AML-193 (cell line): ENCODE results near the gene INPPL1.
"Not testable (repeated sequence)": the region's sequence is repeated elsewhere in the genome, so short reads cannot be mapped to it uniquely, and the experiment has no call there.

ENCODE experiments used
- DNase-seq, 2 experiments: peaks; one replicate each; lab custom pipeline; 2025; lab: John Stamatoyannopoulos, UW

The INPPL1 gene, protein sequence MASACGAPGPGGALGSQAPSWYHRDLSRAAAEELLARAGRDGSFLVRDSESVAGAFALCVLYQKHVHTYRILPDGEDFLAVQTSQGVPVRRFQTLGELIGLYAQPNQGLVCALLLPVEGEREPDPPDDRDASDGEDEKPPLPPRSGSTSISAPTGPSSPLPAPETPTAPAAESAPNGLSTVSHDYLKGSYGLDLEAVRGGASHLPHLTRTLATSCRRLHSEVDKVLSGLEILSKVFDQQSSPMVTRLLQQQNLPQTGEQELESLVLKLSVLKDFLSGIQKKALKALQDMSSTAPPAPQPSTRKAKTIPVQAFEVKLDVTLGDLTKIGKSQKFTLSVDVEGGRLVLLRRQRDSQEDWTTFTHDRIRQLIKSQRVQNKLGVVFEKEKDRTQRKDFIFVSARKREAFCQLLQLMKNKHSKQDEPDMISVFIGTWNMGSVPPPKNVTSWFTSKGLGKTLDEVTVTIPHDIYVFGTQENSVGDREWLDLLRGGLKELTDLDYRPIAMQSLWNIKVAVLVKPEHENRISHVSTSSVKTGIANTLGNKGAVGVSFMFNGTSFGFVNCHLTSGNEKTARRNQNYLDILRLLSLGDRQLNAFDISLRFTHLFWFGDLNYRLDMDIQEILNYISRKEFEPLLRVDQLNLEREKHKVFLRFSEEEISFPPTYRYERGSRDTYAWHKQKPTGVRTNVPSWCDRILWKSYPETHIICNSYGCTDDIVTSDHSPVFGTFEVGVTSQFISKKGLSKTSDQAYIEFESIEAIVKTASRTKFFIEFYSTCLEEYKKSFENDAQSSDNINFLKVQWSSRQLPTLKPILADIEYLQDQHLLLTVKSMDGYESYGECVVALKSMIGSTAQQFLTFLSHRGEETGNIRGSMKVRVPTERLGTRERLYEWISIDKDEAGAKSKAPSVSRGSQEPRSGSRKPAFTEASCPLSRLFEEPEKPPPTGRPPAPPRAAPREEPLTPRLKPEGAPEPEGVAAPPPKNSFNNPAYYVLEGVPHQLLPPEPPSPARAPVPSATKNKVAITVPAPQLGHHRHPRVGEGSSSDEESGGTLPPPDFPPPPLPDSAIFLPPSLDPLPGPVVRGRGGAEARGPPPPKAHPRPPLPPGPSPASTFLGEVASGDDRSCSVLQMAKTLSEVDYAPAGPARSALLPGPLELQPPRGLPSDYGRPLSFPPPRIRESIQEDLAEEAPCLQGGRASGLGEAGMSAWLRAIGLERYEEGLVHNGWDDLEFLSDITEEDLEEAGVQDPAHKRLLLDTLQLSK

DNA sequence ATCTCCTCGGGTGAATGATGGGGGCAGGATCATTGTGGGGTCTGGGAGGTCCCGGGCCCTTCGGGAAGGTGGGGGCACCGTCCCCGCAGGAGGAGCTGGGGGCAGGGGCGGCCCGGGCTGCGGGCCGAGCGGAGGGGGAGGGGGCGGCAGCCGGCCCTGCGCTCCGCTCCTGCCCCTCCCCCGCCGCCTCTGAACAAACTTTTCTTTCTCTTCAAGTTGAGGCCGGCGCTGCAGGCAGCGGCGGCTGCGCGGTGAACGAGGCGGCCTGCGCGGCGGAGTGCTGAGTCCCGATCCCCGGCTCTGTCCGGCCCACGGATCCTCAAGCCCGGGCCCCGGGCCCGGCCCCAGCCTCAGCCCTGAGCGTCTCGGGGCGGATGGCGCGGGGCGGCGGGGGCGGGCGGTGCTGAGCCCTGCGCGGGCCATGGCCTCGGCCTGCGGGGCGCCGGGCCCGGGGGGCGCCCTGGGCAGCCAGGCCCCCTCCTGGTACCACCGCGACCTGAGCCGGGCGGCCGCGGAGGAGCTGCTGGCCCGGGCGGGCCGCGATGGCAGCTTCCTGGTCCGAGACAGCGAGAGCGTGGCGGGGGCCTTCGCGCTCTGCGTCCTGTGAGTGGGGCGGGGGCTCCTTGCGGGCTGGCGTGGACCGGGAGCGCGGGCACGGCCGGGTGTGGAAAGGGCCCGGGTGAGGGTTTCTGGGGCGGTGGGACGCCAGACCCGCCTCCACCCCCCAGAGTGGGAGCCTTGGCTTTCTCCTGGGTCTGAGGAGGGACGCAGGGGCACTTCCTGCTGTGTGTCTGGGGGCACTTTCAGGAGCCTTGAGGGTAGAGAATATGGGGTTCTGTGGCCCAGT is at the start of gene INPPL1:
Gene INPPL1 (plus strand): TSS at position 204 of the 847 bp plus-strand sequence. CDS start 218 bp downstream, at position 422.
- no peak for DNase-seq

- DNase-seq: no peak
Observed at GRCh38 chr11:72177656-72178055, 46.9 kb upstream of the INPPL1 start.

DNA sequence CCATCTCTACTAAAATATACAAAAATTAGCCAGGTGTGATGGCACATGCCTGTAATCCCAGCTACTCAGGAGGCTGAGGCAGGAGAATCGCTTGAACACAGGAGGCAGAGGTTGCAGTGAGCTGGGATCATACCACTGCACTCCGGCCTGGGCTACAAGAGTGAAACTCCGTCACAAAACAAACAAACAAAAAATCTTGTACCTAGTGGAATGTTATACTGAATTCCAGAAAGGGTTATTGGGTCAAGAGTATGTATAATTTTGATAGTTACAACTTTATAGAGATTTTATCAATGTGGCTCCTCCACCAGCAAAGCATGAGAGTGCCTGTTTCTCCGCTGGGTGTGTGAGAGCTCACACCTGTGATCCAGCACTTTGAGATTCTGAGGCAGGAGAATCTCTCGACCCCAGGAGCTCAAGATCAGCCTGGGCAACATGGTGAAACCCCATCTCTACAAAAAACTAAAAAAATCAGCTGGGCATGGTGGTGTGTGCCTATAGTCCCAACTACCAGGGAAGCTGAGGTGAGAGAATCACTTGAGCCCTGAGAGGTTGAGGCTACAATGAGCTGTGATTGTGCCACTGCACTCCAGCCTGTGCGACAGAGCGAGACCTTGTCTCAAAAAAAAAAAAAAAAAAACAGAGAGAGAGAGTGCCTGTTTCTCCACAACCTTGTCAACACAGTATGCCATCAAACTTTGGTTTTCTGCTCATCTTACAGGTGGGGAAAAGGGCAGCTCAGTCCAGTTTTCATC is 45.3 kb upstream of the INPPL1 start:
- DNase-seq: no peak

GRCh38 chr11:72179804-72180396 is 44.7 kb upstream of the INPPL1 start:
- DNase-seq: no peak

- DNase-seq: not testable (repeated sequence)
Observed at GRCh38 chr11:72180892-72181552, 43.5 kb upstream of the INPPL1 start.

- not testable (repeated sequence) for DNase-seq
Observed at GRCh38 chr11:72181553-72181958, 43.0 kb upstream of the INPPL1 start.

DNA sequence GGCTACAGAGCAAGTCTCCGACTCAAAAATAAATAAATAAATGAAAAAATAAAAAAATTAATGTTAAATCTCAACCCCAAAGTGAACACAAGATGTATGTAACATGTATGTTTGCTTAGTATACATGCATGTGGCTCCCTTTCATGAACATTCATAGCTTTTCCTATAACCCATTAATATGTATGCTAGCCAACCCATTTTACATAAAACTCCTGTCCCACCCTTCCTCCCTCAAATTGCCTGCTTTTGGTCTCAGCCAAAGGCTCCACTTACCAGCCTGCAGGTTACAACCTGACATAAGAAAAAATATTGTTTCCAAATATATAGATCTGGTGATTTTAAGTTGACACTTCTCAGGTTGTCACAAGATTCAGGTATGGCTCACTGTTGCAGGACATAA is 36.3 kb upstream of the INPPL1 start:
- no peak for DNase-seq

GRCh38 chr11:72189455-72190250 is 34.9 kb upstream of the INPPL1 start:
- no peak for DNase-seq

- DNase-seq: no peak
Observed at GRCh38 chr11:72190631-72191071, 33.9 kb upstream of the INPPL1 start.

DNA sequence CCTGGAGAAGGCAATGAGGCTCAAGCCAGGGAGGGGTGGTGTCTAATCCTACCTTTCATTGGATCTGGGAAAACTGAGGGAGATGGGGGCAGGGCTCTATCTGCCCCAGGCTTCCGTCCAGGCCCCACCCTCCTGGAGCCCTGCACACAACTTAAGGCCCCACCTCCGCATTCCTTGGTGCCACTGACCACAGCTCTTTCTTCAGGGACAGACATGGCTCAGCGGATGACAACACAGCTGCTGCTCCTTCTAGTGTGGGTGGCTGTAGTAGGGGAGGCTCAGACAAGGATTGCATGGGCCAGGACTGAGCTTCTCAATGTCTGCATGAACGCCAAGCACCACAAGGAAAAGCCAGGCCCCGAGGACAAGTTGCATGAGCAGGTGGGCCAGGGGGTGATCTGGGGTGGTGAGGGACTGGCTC is 32.6 kb upstream of the INPPL1 start, which contains the start of gene FOLR1:
Gene FOLR1 (plus strand): TSS at position 180 of the 421 bp plus-strand sequence. CDS start 34 bp downstream, at position 214.
- no peak for DNase-seq

- DNase-seq: no peak
Observed at GRCh38 chr11:72195518-72196270, 28.9 kb upstream of the INPPL1 start.

DNA sequence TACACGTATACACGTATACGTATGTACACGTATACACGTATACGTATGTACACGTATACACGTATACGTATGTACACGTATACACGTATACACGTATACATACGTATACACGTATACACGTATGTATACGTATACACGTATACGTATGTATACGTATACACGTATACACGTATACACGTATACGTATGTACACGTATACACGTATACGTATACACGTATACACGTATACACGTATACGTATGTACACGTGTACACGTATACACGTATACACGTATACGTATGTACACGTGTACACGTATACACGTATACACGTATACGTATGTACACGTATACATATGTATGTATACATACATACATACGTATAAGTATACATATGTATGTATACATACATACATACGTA is 23.1 kb upstream of the INPPL1 start:
- not testable (repeated sequence) for DNase-seq

GRCh38 chr11:72202571-72202970 is 22.0 kb upstream of the INPPL1 start:
- DNase-seq: no peak

GRCh38 chr11:72203163-72203562 is 21.4 kb upstream of the INPPL1 start:
- no peak for DNase-seq

GRCh38 chr11:72204886-72205285 is 19.7 kb upstream of the INPPL1 start:
- no peak for DNase-seq

DNA sequence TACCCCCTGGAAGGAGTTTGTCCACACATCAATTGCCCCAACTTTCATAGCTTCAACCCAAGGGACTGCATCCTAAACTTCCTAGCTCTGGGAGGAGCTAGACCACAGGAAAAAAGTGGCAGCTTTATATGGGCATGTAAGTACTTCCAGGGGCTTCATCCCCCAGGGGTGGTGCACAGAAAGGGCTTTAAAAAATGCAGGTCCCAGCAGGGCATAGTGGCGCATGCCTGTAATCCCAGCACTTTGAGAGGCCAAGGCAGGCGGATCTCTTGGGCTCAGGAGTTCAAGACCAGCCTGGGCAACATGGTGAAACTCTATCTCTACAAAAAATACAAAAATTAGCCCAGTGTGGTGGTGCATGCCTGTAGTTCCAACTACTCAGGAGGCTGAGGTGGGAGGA is 17.8 kb upstream of the INPPL1 start:
- not testable (repeated sequence) for DNase-seq

DNA sequence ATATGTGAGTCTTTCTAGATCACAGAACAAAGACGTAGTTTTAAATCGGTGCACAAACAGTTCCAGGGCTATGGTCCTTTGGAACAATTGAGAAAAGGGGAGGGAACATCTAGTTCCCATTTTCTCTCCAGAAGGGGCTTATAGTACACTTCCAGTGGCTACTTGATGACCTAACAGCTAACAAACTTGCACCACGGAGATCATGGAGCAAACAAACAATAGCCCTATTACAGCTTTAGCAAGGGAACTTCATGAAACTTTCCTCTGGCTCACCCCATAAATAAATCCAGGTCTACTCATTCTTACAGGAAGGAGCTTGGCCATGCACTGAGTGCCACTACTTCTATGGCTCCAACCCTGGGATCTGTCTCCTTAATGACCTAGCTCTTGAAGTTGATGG is 16.3 kb upstream of the INPPL1 start:
- DNase-seq: no peak

- no peak for DNase-seq
Observed at GRCh38 chr11:72209101-72209500, 15.5 kb upstream of the INPPL1 start.
